Measurements from ENCODE around the gene OR2G6. TPM values are rescaled to one million over a fixed set of nuclear protein-coding genes. Genes with fewer than 3 reads are reported as not detected.
"Not testable (repeated sequence)": the region's sequence is repeated elsewhere in the genome, so short reads cannot be mapped to it uniquely, and the experiment has no call there.

OR2G6 gene
- not detected for total RNA-seq

DNA sequence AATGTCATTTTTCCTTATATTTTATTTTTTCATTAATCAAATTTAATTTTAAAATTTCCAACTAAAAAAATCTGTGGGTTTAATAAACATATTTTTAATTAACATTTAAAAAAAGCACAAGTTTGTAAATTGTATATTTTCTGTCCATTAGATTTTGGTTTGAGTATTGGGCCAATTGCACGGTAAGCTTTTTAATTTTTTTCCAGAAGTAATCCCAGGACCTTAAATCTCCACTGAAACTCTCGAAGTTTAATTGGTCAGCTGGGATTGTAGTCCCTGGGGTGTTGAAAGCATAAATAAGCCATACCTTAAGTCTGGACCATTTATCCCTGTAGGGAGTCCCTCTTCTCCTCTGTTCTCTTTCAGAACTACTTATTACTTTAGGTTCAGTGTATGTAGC lies at the start of gene OR2G6:
Gene OR2G6 (plus strand): TSS at position 301 of the 400 bp plus-strand sequence. CDS start 13,574 bp downstream, outside the sequence.
- in situ Hi-C loops (cut with MboI; ENCODE audit: low pct_ligation_motif_present in 1 of 4, low pct_unique_long_range_greater_than_20kb in 1 of 4, low sequenced_read_pairs in 3 of 4); H3K9me3 ChIP-seq; H3K36me3 ChIP-seq; H3K27me3 ChIP-seq; H3K4me3 ChIP-seq; H3K27ac ChIP-seq; H3K4me1 ChIP-seq; intact Hi-C loops (cut with DNase I; ENCODE audit: low total_unique reads); DNase-seq: not testable (repeated sequence)
- WGBS, 2 donors (ENCODE audit: low coverage in 1 of 2): no CpG with 5 or more reads among the region's 2 CpGs

DNA sequence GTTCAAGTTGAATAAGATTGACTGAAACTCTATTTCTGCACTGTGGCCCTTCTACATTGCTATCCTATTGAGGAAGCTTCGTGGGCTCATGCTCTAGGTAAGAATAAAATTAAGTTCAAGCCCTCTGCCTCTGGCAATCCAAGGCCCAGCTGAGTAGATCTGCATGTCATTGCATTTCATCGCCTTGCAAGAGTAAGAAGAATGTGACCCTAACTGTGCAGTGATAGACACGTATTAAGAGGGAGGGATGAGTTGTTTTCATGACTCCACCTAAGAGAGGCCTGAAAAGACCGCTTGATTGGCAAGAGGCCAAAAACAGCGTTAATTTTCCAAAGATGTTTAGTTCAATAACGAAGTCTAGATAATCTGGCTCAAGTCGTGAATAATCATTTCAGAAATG lies 48.8 kb upstream of the OR2G6 start:
- intact Hi-C loops (cut with DNase I; ENCODE audit: low total_unique reads); H3K27me3 ChIP-seq; H3K27ac ChIP-seq; H3K9me3 ChIP-seq; H3K4me1 ChIP-seq; H3K36me3 ChIP-seq; in situ Hi-C loops (cut with MboI; ENCODE audit: low pct_ligation_motif_present in 1 of 4, low pct_unique_long_range_greater_than_20kb in 1 of 4, low sequenced_read_pairs in 3 of 4); H3K4me3 ChIP-seq; DNase-seq: not testable (repeated sequence)
- WGBS, 2 donors (ENCODE audit: low coverage in 1 of 2): 66 to 74% methylated on average over 3 to 7 of the region's 7 CpGs

- H3K4me3 ChIP-seq: no peak overlapping the region
- WGBS, 2 donors (ENCODE audit: low coverage in 1 of 2): 82 to 88% methylated on average over 4 of the region's 4 CpGs
- in situ Hi-C loops (cut with MboI; ENCODE audit: low pct_ligation_motif_present in 1 of 4, low pct_unique_long_range_greater_than_20kb in 1 of 4, low sequenced_read_pairs in 3 of 4): no loop called here
- intact Hi-C loops (cut with DNase I; ENCODE audit: low total_unique reads): no loop called here
- no peaks in the 10 kb centered on the region for H3K9me3 ChIP-seq
- H3K27me3 ChIP-seq: no peaks in the 10 kb centered on the region
- H3K27ac ChIP-seq: no peak overlapping the region
- no peaks in the 10 kb centered on the region for H3K4me1 ChIP-seq
- TF ChIP-seq CTCF (IDR thresholded peaks at IDR 0.05) (no peak), EP300 (IDR thresholded peaks at IDR 0.05; ENCODE audit: low read depth) (no peak), POLR2A (IDR thresholded peaks at IDR 0.05) (no peak), POLR2AphosphoS5 (IDR thresholded peaks at IDR 0.05) (no peak)
- H3K36me3 ChIP-seq: no peaks in the 10 kb centered on the region
- DNase-seq: no peak
Measured at GRCh38 chr1:248471154-248471553, 36.7 kb upstream of the OR2G6 start.

DNA sequence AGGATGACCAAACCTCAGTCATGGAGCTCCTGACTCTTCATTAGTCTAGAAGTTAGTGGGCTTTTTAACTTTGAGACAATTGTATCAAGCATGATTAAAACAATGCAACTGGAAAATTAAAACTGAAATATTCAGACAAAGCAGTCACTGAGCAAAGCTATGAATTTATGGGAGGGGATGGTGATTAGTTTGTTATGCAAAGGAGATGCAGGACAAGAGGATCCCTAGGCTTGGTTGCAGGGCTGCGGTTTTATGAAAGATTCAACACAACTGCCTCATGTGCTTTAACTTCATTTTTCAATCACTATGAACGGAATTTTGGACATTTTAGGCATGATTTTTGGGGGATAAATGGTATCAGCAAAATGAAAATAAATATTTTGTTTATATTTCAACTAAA lies 35.8 kb upstream of the OR2G6 start:
- H3K4me3 ChIP-seq; H3K27ac ChIP-seq; H3K36me3 ChIP-seq; intact Hi-C loops (cut with DNase I; ENCODE audit: low total_unique reads); DNase-seq; in situ Hi-C loops (cut with MboI; ENCODE audit: low pct_ligation_motif_present in 1 of 4, low pct_unique_long_range_greater_than_20kb in 1 of 4, low sequenced_read_pairs in 3 of 4); H3K27me3 ChIP-seq; H3K9me3 ChIP-seq; H3K4me1 ChIP-seq: not testable (repeated sequence)
- WGBS, 2 donors (ENCODE audit: low coverage in 1 of 2): 55 to 58% methylated on average over 2 of the region's 2 CpGs

DNA sequence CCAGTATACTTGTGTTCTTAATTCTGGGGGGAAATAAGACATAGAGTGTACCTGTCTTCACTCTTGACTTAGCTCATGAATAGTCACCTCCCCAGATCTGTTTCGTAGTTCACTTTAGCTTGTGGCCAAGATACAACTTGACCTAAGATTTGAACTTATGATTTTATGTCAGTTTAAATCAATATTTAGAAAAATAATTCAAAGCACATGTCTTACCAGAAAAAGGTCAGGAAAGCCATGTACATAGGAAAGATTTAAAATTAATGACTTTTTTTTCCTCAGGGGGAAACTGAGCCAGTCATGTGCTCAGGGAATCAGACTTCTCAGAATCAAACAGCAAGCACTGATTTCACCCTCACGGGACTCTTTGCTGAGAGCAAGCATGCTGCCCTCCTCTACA lies 34.8 kb upstream of the OR2G6 start, which contains the start of gene OR2T3:
Gene OR2T3 (plus strand): TSS at position 301 of the 400 bp plus-strand sequence. CDS start 0 bp downstream, at position 301.
- H3K4me3 ChIP-seq; H3K9me3 ChIP-seq; H3K27ac ChIP-seq; H3K27me3 ChIP-seq; H3K36me3 ChIP-seq; in situ Hi-C loops (cut with MboI; ENCODE audit: low pct_ligation_motif_present in 1 of 4, low pct_unique_long_range_greater_than_20kb in 1 of 4, low sequenced_read_pairs in 3 of 4); DNase-seq; intact Hi-C loops (cut with DNase I; ENCODE audit: low total_unique reads); H3K4me1 ChIP-seq: not testable (repeated sequence)
- WGBS, 2 donors (ENCODE audit: low coverage in 1 of 2): 45 to 91% methylated on average over 1 to 2 of the region's 2 CpGs

DNA sequence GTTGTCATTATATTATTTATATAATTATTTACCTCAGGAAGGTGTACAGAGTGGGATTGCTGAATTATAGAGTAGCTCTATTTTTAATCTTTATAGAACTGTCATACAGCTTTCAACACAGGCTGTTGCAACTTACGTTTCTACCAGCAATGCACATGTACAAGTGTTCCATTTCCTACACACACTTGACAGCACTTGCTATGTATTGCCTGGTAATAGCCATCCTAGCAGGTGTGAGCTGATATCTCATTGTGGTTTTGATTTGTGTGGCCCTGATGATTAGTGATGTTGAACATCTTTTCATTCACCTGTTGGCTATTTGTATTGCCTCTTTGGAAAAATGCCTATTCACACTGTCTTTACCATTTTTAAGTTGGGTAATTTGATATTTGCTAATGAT lies 32.2 kb upstream of the OR2G6 start:
- WGBS, 2 donors (ENCODE audit: low coverage in 1 of 2): no CpG with 5 or more reads among the region's 1 CpG
- H3K27me3 ChIP-seq; H3K4me3 ChIP-seq; in situ Hi-C loops (cut with MboI; ENCODE audit: low pct_ligation_motif_present in 1 of 4, low pct_unique_long_range_greater_than_20kb in 1 of 4, low sequenced_read_pairs in 3 of 4); H3K9me3 ChIP-seq; H3K27ac ChIP-seq; DNase-seq; H3K36me3 ChIP-seq; intact Hi-C loops (cut with DNase I; ENCODE audit: low total_unique reads); H3K4me1 ChIP-seq: not testable (repeated sequence)

DNA sequence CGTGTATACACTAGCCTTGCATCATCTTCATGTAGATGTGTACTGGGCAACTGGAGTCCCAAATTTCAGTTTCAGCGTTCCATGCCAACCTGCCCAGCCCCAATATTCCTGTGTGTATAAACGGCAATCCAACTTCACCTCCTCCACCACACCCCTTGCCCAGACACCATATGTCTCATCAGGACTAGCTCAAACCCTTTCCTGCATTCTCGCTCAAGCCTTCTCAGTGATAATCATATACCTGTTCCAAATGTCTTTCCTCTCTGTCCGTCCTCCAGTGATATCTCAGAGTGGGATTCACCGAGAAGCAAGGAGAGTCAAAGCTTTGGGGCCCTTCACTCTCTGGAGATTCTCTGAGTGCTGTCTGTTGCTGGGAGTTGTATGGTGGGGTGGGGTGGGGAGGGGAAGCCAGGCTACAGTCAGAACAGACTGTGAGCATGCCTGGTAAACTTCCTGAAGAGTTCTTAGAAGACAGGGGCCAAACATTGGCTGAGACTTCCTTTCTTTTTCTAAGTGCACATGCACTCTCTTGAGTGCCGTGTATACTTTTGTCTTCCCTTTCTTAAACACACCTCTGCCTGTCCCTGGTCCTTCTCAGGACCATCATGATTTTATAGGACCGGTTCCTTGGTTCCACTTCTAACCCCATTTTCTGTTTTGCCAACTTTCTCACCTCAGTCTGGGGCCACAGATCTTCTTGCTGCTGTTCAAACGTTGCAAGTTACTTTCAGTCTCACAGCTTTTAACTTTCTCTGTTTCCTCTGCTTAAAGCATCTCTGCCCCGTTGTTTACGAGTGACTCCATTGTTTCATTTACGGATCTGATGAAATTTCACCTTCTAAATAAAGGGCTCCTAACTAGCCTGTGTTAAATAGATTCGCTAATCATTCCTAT lies 25.9 kb upstream of the OR2G6 start:
- H3K4me1 ChIP-seq; in situ Hi-C loops (cut with MboI; ENCODE audit: low pct_ligation_motif_present in 1 of 4, low pct_unique_long_range_greater_than_20kb in 1 of 4, low sequenced_read_pairs in 3 of 4); H3K27me3 ChIP-seq; DNase-seq; H3K9me3 ChIP-seq; intact Hi-C loops (cut with DNase I; ENCODE audit: low total_unique reads); H3K4me3 ChIP-seq; H3K27ac ChIP-seq; H3K36me3 ChIP-seq: not testable (repeated sequence)
- 36 to 67% methylated on average over 5 to 13 of the region's 13 CpGs for WGBS, 2 donors (ENCODE audit: low coverage in 1 of 2)

GRCh38 chr1:248488289-248488688 lies 19.6 kb upstream of the OR2G6 start, which contains the start of gene OR2T5:
TSS of gene OR2T5 (plus strand) at chr1:248488589. CDS start at chr1:248488589, 0 bp downstream.
- WGBS, 2 donors (ENCODE audit: low coverage in 1 of 2): 95% methylated on average over 4 of the region's 6 CpGs; no CpG with 5 or more reads in 1 of the 2 donors
- H3K4me3 ChIP-seq; H3K9me3 ChIP-seq; H3K27me3 ChIP-seq; H3K4me1 ChIP-seq; H3K36me3 ChIP-seq; intact Hi-C loops (cut with DNase I; ENCODE audit: low total_unique reads); H3K27ac ChIP-seq; in situ Hi-C loops (cut with MboI; ENCODE audit: low pct_ligation_motif_present in 1 of 4, low pct_unique_long_range_greater_than_20kb in 1 of 4, low sequenced_read_pairs in 3 of 4); DNase-seq: not testable (repeated sequence)

- intact Hi-C loops (cut with DNase I; ENCODE audit: low total_unique reads); H3K27me3 ChIP-seq; H3K4me1 ChIP-seq; in situ Hi-C loops (cut with MboI; ENCODE audit: low pct_ligation_motif_present in 1 of 4, low pct_unique_long_range_greater_than_20kb in 1 of 4, low sequenced_read_pairs in 3 of 4); H3K36me3 ChIP-seq; DNase-seq; H3K27ac ChIP-seq; H3K9me3 ChIP-seq; H3K4me3 ChIP-seq: not testable (repeated sequence)
- no CpG with 5 or more reads among the region's 5 CpGs for WGBS, 2 donors (ENCODE audit: low coverage in 1 of 2)
Measured at GRCh38 chr1:248496661-248497060, 11.2 kb upstream of the OR2G6 start.

Data from transverse colon (tissue), 4 donors.